GM23338 (cell line): ENCODE measurements around the gene PDE5A.

ENCODE experiments used
- CREB1 ChIP-seq: fragments of 250-450 bp; sonication (Bioruptor Pico); IDR thresholded peaks from 2 replicates; pipeline ENCODE4 v1.5.0; 2020; ENCODE audit warnings: low read depth, mild to moderate bottlenecking, moderate library complexity
- ETS1 ChIP-seq: IDR thresholded peaks from 2 replicates; pipeline ENCODE4 v1.6.1; 2016; ENCODE audit warnings: antibody characterized with exemption
- EZH2 ChIP-seq: fragments of 200-600 bp; sonication (generic); IDR thresholded peaks from one replicate; pipeline ENCODE4 v1.8.0; 2017; ENCODE audit warnings: antibody characterized with exemption, mild to moderate bottlenecking, low read depth; ENCODE audit not compliant: unreplicated experiment
- EZH2phosphoT487 ChIP-seq: fragments of 200-600 bp; sonication (generic); IDR thresholded peaks from one replicate; pipeline ENCODE4 v1.8.1; 2018; ENCODE audit warnings: antibody characterized with exemption; ENCODE audit not compliant: unreplicated experiment
- JUNB ChIP-seq: IDR thresholded peaks from one replicate; pipeline ENCODE4 v1.6.1; 2016; ENCODE audit warnings: antibody characterized with exemption; ENCODE audit not compliant: unreplicated experiment
- NANOG ChIP-seq: IDR thresholded peaks from 2 replicates; pipeline ENCODE4 v1.6.1; 2016; ENCODE audit warnings: antibody characterized with exemption, borderline replicate concordance
- POLR2AphosphoS5 ChIP-seq: IDR thresholded peaks from 2 replicates; pipeline ENCODE4 v1.6.1; 2016; ENCODE audit warnings: antibody characterized with exemption, low read depth
- STAT1 ChIP-seq: IDR thresholded peaks from one replicate; pipeline ENCODE4 v1.6.1; 2016; ENCODE audit warnings: antibody characterized with exemption; ENCODE audit not compliant: unreplicated experiment
- ZNF114 ChIP-seq: fragments of 250-450 bp; sonication (Bioruptor Pico); IDR thresholded peaks from 2 replicates; pipeline ENCODE4 v1.5.0; 2020; ENCODE audit warnings: mild to moderate bottlenecking, moderate library complexity
- TF ChIP-seq, protein P1 (sequence below), 2 experiments: fragments of 200-600 bp in 1 of 2; sonication (generic) in 1 of 2; conservative IDR thresholded peaks; 2 replicates each; pipeline versions ENCODE4 v1.5.1 to v1.6.1; 2016 to 2017; ENCODE audit warnings: antibody characterized with exemption in 2 of 2, low read depth in 2 of 2, mild to moderate bottlenecking in 2 of 2, moderate library complexity in 1 of 2
- TF ChIP-seq, protein P2 (sequence below): IDR thresholded peaks from one replicate; pipeline ENCODE4 v1.6.1; 2018; ENCODE audit warnings: antibody characterized with exemption; ENCODE audit not compliant: unreplicated experiment

DNA sequence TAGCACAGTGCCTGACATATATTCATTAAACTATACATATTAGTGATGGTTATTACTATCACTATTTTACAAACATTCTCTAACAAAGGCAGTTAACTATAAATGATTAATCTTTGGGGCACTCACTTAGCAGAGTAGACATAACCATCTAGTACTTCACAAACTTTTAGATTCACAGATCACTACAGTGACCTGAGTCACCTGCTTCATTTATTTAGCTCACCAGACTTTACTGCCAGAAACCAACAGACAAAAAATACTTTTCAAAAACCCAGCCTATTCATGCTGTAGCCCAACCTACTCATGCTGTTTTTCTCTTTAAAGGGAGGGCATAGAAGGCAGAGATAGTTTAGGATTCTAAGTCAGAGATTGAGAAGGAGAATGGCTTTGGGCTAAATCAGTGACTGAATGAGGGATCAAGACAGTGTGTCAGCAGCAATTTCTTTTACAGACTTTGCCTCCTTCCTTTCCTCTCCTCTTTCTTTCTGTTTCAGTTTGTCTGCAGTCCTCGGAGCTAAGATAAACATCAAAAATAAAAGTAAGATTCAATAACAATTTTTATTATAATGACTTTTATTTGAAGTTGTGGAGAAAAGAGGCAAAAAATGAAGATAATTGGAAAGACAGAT is 34.7 kb upstream of the PDE5A start:
- TF ChIP-seq POLR2AphosphoS5 (no peak), EZH2phosphoT487 (no peak), EZH2 (no peak), CREB1 (CRISPR knock-in tag) (no peak), ZNF114 (CRISPR knock-in tag) (no peak), JUNB (no peak), NANOG (no peak), STAT1 (no peak), ETS1 (no peak)
- TF ChIP-seq, protein P1, sequence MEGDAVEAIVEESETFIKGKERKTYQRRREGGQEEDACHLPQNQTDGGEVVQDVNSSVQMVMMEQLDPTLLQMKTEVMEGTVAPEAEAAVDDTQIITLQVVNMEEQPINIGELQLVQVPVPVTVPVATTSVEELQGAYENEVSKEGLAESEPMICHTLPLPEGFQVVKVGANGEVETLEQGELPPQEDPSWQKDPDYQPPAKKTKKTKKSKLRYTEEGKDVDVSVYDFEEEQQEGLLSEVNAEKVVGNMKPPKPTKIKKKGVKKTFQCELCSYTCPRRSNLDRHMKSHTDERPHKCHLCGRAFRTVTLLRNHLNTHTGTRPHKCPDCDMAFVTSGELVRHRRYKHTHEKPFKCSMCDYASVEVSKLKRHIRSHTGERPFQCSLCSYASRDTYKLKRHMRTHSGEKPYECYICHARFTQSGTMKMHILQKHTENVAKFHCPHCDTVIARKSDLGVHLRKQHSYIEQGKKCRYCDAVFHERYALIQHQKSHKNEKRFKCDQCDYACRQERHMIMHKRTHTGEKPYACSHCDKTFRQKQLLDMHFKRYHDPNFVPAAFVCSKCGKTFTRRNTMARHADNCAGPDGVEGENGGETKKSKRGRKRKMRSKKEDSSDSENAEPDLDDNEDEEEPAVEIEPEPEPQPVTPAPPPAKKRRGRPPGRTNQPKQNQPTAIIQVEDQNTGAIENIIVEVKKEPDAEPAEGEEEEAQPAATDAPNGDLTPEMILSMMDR (conservative IDR thresholded peaks at IDR 0.05; ENCODE audit: low read depth in 2 of 2), result no peak
- TF ChIP-seq, protein P2, sequence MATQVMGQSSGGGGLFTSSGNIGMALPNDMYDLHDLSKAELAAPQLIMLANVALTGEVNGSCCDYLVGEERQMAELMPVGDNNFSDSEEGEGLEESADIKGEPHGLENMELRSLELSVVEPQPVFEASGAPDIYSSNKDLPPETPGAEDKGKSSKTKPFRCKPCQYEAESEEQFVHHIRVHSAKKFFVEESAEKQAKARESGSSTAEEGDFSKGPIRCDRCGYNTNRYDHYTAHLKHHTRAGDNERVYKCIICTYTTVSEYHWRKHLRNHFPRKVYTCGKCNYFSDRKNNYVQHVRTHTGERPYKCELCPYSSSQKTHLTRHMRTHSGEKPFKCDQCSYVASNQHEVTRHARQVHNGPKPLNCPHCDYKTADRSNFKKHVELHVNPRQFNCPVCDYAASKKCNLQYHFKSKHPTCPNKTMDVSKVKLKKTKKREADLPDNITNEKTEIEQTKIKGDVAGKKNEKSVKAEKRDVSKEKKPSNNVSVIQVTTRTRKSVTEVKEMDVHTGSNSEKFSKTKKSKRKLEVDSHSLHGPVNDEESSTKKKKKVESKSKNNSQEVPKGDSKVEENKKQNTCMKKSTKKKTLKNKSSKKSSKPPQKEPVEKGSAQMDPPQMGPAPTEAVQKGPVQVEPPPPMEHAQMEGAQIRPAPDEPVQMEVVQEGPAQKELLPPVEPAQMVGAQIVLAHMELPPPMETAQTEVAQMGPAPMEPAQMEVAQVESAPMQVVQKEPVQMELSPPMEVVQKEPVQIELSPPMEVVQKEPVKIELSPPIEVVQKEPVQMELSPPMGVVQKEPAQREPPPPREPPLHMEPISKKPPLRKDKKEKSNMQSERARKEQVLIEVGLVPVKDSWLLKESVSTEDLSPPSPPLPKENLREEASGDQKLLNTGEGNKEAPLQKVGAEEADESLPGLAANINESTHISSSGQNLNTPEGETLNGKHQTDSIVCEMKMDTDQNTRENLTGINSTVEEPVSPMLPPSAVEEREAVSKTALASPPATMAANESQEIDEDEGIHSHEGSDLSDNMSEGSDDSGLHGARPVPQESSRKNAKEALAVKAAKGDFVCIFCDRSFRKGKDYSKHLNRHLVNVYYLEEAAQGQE, result no peak
